IMR-90 (cell line): ENCODE data around the gene CACNA1G.

ENCODE experiments used
- BHLHE40 ChIP-seq: fragments of 150-350 bp; IDR thresholded peaks from 2 replicates; pipeline ENCODE4 v1.6.1; 2016; ENCODE audit warnings: mild to moderate bottlenecking, low read depth, low read length
- FOS ChIP-seq: fragments of 150-350 bp; IDR thresholded peaks from 2 replicates; pipeline ENCODE4 v1.6.1; 2016; ENCODE audit warnings: low read depth, low read length
- MAZ ChIP-seq: IDR thresholded peaks from 2 replicates; pipeline ENCODE4 v1.6.1; 2012; ENCODE audit warnings: low read depth, mild to moderate bottlenecking, low read length, improper control_type of control experiment, moderate library complexity, borderline replicate concordance
- MXI1 ChIP-seq: IDR thresholded peaks from 2 replicates; pipeline ENCODE4 v1.6.1; 2012; ENCODE audit warnings: low read depth, mild to moderate bottlenecking, low read length, moderate library complexity, borderline replicate concordance
- POLR2A ChIP-seq: IDR thresholded peaks from 2 replicates; pipeline ENCODE4 v1.6.1; 2012; ENCODE audit warnings: mild to moderate bottlenecking, low read depth, low read length
- RAD21 ChIP-seq: IDR thresholded peaks from 2 replicates; pipeline ENCODE4 v1.6.1; 2012; ENCODE audit warnings: low read length, improper control_type of control experiment
- RCOR1 ChIP-seq: IDR thresholded peaks from 2 replicates; pipeline ENCODE4 v1.6.1; 2012; ENCODE audit warnings: mild to moderate bottlenecking, low read length, improper control_type of control experiment; ENCODE audit not compliant: insufficient replicate concordance
- RFX5 ChIP-seq: IDR thresholded peaks from 2 replicates; pipeline ENCODE4 v1.8.0; 2012; ENCODE audit warnings: low read depth, mild to moderate bottlenecking, low read length, moderate library complexity
- SMC3 ChIP-seq: fragments of 150-350 bp; IDR thresholded peaks from 2 replicates; pipeline ENCODE4 v1.6.1; 2016; ENCODE audit warnings: low read depth, mild to moderate bottlenecking, antibody characterized with exemption, low read length, moderate library complexity
- USF2 ChIP-seq: fragments of 150-350 bp; IDR thresholded peaks from 2 replicates; pipeline ENCODE4 v1.6.1; 2017; ENCODE audit warnings: mild to moderate bottlenecking, antibody characterized with exemption, low read length, low read depth
- TF ChIP-seq, protein P1 (sequence below): conservative IDR thresholded peaks from 2 replicates; pipeline ENCODE4 v1.5.1; 2012; ENCODE audit warnings: mild to moderate bottlenecking, low read depth, low read length, improper control_type of control experiment

- TF ChIP-seq, protein P1, sequence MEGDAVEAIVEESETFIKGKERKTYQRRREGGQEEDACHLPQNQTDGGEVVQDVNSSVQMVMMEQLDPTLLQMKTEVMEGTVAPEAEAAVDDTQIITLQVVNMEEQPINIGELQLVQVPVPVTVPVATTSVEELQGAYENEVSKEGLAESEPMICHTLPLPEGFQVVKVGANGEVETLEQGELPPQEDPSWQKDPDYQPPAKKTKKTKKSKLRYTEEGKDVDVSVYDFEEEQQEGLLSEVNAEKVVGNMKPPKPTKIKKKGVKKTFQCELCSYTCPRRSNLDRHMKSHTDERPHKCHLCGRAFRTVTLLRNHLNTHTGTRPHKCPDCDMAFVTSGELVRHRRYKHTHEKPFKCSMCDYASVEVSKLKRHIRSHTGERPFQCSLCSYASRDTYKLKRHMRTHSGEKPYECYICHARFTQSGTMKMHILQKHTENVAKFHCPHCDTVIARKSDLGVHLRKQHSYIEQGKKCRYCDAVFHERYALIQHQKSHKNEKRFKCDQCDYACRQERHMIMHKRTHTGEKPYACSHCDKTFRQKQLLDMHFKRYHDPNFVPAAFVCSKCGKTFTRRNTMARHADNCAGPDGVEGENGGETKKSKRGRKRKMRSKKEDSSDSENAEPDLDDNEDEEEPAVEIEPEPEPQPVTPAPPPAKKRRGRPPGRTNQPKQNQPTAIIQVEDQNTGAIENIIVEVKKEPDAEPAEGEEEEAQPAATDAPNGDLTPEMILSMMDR: no peak
- no peak for TF ChIP-seq RCOR1
- no peak for TF ChIP-seq POLR2A
- no peak for TF ChIP-seq USF2
- TF ChIP-seq MXI1: no peak
- no peak for TF ChIP-seq BHLHE40
- TF ChIP-seq RFX5: no peak
- no peak for TF ChIP-seq FOS
- TF ChIP-seq SMC3: no peak
- TF ChIP-seq RAD21: no peak
- no peak for TF ChIP-seq MAZ
Observed at GRCh38 chr17:50668838-50669581, 108.5 kb downstream of the CACNA1G start.
